HepG2 (cell line): ENCODE results near the gene NSMCE1. TPM values are rescaled to one million over a fixed set of nuclear protein-coding genes. Genes with fewer than 3 reads are reported as not detected.

Experiments
- AKNA ChIP-seq: sonication (generic); formaldehyde crosslinking; IDR thresholded peaks from 2 replicates; pipeline ENCODE4 v1.4.0; 2020; ENCODE audit warnings: missing genetic modification reagents, borderline replicate concordance
- ATAD3A ChIP-seq: sonication (generic); formaldehyde crosslinking; IDR thresholded peaks from 2 replicates; pipeline ENCODE4 v1.4.0; 2020; ENCODE audit warnings: missing genetic modification reagents
- BCL3 ChIP-seq: sonication (generic); formaldehyde crosslinking; IDR thresholded peaks from 2 replicates; pipeline ENCODE4 v1.5.1; 2020; ENCODE audit warnings: mild to moderate bottlenecking, missing genetic modification reagents, moderate library complexity
- FUBP1 ChIP-seq: sonication (generic); formaldehyde crosslinking; IDR thresholded peaks from 2 replicates; pipeline ENCODE4 v1.5.1; 2020; ENCODE audit warnings: missing genetic modification reagents, mild to moderate bottlenecking, borderline replicate concordance
- HOXA5 ChIP-seq: sonication (generic); formaldehyde crosslinking; IDR thresholded peaks from 2 replicates; pipeline ENCODE4 v1.4.0; 2020; ENCODE audit warnings: missing genetic modification reagents
- IRF9 ChIP-seq: sonication (generic); formaldehyde crosslinking; IDR thresholded peaks from 2 replicates; pipeline ENCODE4 v1.8.0; 2022; ENCODE audit warnings: missing genetic modification reagents, mild to moderate bottlenecking, borderline replicate concordance
- IRX3 ChIP-seq: sonication (generic); formaldehyde crosslinking; IDR thresholded peaks from 2 replicates; pipeline ENCODE4 v1.8.1; 2023; ENCODE audit warnings: mild to moderate bottlenecking, low read depth, missing genetic modification reagents, borderline replicate concordance
- LCORL ChIP-seq, 2 experiments: fragments of 450-650 bp in 1 of 2; sonication (generic) in 1 of 2; formaldehyde crosslinking in 1 of 2; IDR thresholded peaks; 2 replicates each; pipeline versions ENCODE4 v1.5.0 to v1.6.1; 2017 to 2020; ENCODE audit warnings: antibody characterized with exemption in 1 of 2, missing genetic modification reagents in 1 of 2
- MAFG ChIP-seq: sonication (generic); formaldehyde crosslinking; IDR thresholded peaks from 2 replicates; pipeline ENCODE4 v1.5.1; 2020; ENCODE audit warnings: mild to moderate bottlenecking, missing genetic modification reagents
- PITX1 ChIP-seq: sonication (generic); formaldehyde crosslinking; IDR thresholded peaks from 2 replicates; pipeline ENCODE4 v1.5.1; 2020; ENCODE audit warnings: mild to moderate bottlenecking, missing genetic modification reagents
- SP140L ChIP-seq: sonication (generic); formaldehyde crosslinking; IDR thresholded peaks from 2 replicates; pipeline ENCODE4 v1.4.0; 2020; ENCODE audit warnings: missing genetic modification reagents, borderline replicate concordance
- THAP8 ChIP-seq: sonication (generic); formaldehyde crosslinking; IDR thresholded peaks from 2 replicates; pipeline ENCODE4 v1.5.1; 2020; ENCODE audit warnings: missing genetic modification reagents, mild to moderate bottlenecking, borderline replicate concordance
- TRIM24 ChIP-seq: sonication (generic); formaldehyde crosslinking; IDR thresholded peaks from 2 replicates; pipeline ENCODE4 v1.8.0; 2022; ENCODE audit warnings: mild to moderate bottlenecking, missing genetic modification reagents
- ZNF296 ChIP-seq: sonication (generic); formaldehyde crosslinking; conservative IDR thresholded peaks from 2 replicates; pipeline ENCODE4 v1.5.0; 2020; ENCODE audit warnings: mild to moderate bottlenecking, missing genetic modification reagents
- ZNF597 ChIP-seq: sonication (generic); formaldehyde crosslinking; IDR thresholded peaks from 2 replicates; pipeline ENCODE4 v1.5.0; 2020; ENCODE audit warnings: missing genetic modification reagents
- polyA plus RNA-seq, 8 experiments: library from polyadenylated mRNA; depleted of rRNA in 3 of 8; stranded (reverse) in 7 of 8; unstranded in 1 of 8; fragments of >200 nt; fragmentation: Illumina TruSeq in 4 of 8; extraction: Trizol in 4 of 8; gene quantifications; 2 replicates each; pipeline versions ENCODE4 v1.2.1 to v1.2.3, GENCODE V29; 2011 to 2016; ENCODE audit warnings: low read depth in 4 of 8, missing spikeins in 1 of 8, mixed read lengths in 1 of 8; ENCODE audit not compliant: insufficient read depth in 1 of 8
- total RNA-seq, 5 experiments: library from RNA; depleted of rRNA; stranded (reverse); fragments of >200 nt; fragmentation: Illumina TruSeq; extraction: Trizol; gene quantifications; 2 replicates each; pipeline ENCODE4 v1.2.3, GENCODE V29; 2016; ENCODE audit warnings: low read depth in 1 of 5

The NSMCE1 gene
- total and polyA plus RNA-seq, 2 of the 13 experiments (the other 11 are each of a cell fraction or from before 2014, with no cell fraction given), result 42.7 to 52.9 TPM

- TF ChIP-seq FUBP1 (CRISPR knock-in tag) (peak; percentile 94), ZNF296 (CRISPR knock-in tag) (no peak), PITX1 (CRISPR knock-in tag) (peak; percentile 81), LCORL (IDR thresholded peaks at IDR 0.05) (no peak), LCORL (CRISPR knock-in tag; IDR thresholded peaks at IDR 0.05) (peak; percentile 62; the same call in 1 of the 2 replicates), THAP8 (CRISPR knock-in tag) (no peak; the same call in 1 of the 2 replicates), MAFG (CRISPR knock-in tag) (no peak), BCL3 (CRISPR knock-in tag) (peak; percentile 93), IRX3 (CRISPR knock-in tag) (peak; percentile 93), SP140L (0 out of 2 replicates have a peak, but pooled peaks have one; percentile 95), ZNF597 (CRISPR knock-in tag) (no peak; the same call in 1 of the 2 replicates), TRIM24 (CRISPR knock-in tag) (no peak), ATAD3A (peak; percentile 89; the same call in 1 of the 2 replicates), AKNA (CRISPR knock-in tag) (no peak; the same call in 1 of the 2 replicates), IRF9 (peak; percentile 75), HOXA5 (peak; percentile 84)
Measured at GRCh38 chr16:27203507-27204311, 64.9 kb downstream of the NSMCE1 start, which contains the start of gene KDM8 (continued).
